ENCODE data around the gene FER. TPM values are rescaled to one million over a fixed set of nuclear protein-coding genes. Genes with fewer than 3 reads are reported as not detected.

Gene FER
- total RNA-seq, 1 donor = 10.7 TPM

DNA sequence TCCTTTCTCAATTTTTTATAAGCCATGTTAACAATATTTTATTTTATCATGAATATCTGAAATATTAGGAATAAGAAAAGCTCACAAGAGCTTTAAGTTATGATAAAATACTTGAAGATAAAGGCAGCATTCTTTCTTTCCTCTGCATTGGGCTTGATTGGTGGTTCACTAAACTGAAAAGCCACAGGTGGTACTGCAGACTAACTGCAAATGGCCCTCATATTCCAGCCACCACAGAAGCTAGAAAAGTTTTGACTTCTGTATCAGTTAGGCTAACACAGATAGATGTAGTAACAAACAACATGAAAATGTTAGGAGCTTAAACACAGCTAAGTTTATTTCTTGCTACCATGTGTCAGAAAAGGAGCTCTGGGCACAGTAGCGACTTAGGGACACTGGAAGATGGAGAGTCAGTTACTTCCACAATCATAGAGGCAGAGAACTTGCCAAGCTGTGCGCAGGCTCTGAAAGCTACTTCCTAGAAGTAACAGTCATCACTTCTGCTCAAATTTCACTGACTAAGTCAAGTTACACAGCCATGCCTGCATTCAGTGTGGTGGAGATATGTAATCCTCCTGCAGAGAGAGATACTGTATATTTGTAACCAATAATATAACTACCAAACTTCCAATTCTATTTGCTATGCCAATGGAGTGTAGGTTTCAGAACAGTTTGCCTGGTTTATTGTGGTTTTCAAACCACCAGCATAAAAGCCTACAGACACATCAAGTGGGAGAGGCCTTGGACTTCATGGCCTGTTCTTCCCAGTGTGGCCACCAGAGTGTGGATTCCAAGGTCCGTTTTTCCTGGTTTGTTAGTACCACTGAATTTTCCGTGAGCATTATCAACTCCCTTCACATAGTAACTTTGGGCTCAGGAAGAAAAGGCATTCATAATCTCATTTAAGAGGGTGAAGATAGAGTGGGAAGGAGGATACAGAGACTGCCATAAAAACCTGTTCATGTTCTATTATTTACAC is 393.8 kb downstream of the FER start:
- H3K4me3 ChIP-seq (ENCODE audit: low read length) = no peak overlapping the region
- no peaks in the 10 kb centered on the region for H3K9me3 ChIP-seq (ENCODE audit: low read depth, low read length)
- no peaks in the 10 kb centered on the region for H3K27me3 ChIP-seq (ENCODE audit: insufficient read depth, low read length)
- H3K4me1 ChIP-seq (ENCODE audit: insufficient read depth, low read length) = no peaks in the 10 kb centered on the region

GRCh38 chr5:109143031-109143430 is 395.3 kb downstream of the FER start:
- Histone ChIP-seq H3K4me3 (ENCODE audit: low read length) (no peak overlapping the region), H3K4me1 (ENCODE audit: insufficient read depth, low read length) (no peaks in the 10 kb centered on the region), H3K27me3 (ENCODE audit: insufficient read depth, low read length) (no peaks in the 10 kb centered on the region), H3K9me3 (ENCODE audit: low read depth, low read length) (no peaks in the 10 kb centered on the region)

DNA sequence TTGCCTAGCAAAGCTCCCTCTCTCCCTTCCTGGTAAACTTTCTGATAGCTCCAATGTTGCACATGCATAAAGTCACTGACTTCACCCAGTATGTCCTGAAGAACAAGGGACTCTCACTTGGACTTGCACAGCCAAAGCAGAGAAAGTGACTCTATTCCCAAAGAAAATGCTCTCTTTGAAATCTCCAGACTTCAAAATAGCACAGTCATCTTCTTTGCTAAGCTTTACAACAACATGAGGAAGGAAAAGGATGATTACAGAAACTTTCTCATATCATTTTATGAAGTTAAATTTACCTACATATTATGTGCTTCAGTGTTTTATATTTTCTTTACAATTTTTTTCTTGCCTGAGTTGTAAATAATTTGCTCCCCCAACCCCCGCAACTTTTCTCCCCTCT is 397.4 kb downstream of the FER start:
- Histone ChIP-seq H3K27me3 (ENCODE audit: insufficient read depth, low read length) (no peaks in the 10 kb centered on the region), H3K4me1 (ENCODE audit: insufficient read depth, low read length) (no peaks in the 10 kb centered on the region), H3K4me3 (ENCODE audit: low read length) (no peak overlapping the region), H3K9me3 (ENCODE audit: low read depth, low read length) (no peaks in the 10 kb centered on the region)

GRCh38 chr5:109146591-109146990 is 398.9 kb downstream of the FER start:
- Histone ChIP-seq H3K27me3 (ENCODE audit: insufficient read depth, low read length) (no peaks in the 10 kb centered on the region), H3K4me3 (ENCODE audit: low read length) (no peak overlapping the region), H3K9me3 (ENCODE audit: low read depth, low read length) (no peaks in the 10 kb centered on the region), H3K4me1 (ENCODE audit: insufficient read depth, low read length) (no peaks in the 10 kb centered on the region)

GRCh38 chr5:109152565-109152964 is 404.9 kb downstream of the FER start:
- no peaks in the 10 kb centered on the region for H3K4me1 ChIP-seq (ENCODE audit: insufficient read depth, low read length)
- no peaks in the 10 kb centered on the region for H3K27me3 ChIP-seq (ENCODE audit: insufficient read depth, low read length)
- H3K9me3 ChIP-seq (ENCODE audit: low read depth, low read length) = no peaks in the 10 kb centered on the region

GRCh38 chr5:109155625-109156024 is 407.9 kb downstream of the FER start:
- H3K4me1 ChIP-seq (ENCODE audit: insufficient read depth, low read length) = no peaks in the 10 kb centered on the region
- H3K27me3 ChIP-seq (ENCODE audit: insufficient read depth, low read length) = no peaks in the 10 kb centered on the region
- no peaks in the 10 kb centered on the region for H3K9me3 ChIP-seq (ENCODE audit: low read depth, low read length)
- no peak overlapping the region for H3K4me3 ChIP-seq (ENCODE audit: low read length)

More at GRCh38 chr5:109152565-109152964, 404.9 kb downstream of the FER start:
- no peak overlapping the region for H3K4me3 ChIP-seq (ENCODE audit: low read length)

- Histone ChIP-seq H3K27me3 (ENCODE audit: insufficient read depth, low read length) (no peaks in the 10 kb centered on the region), H3K4me1 (ENCODE audit: insufficient read depth, low read length) (no peaks in the 10 kb centered on the region)
These were observed 409.2 kb downstream of the FER start for GRCh38 chr5:109156885-109157284.

GRCh38 chr5:109160468-109160867 is 412.8 kb downstream of the FER start:
- Histone ChIP-seq H3K4me3 (ENCODE audit: low read length) (no peak overlapping the region), H3K4me1 (ENCODE audit: insufficient read depth, low read length) (no peaks in the 10 kb centered on the region), H3K9me3 (ENCODE audit: low read depth, low read length) (no peaks in the 10 kb centered on the region), H3K27me3 (ENCODE audit: insufficient read depth, low read length) (no peaks in the 10 kb centered on the region)

More at GRCh38 chr5:109156885-109157284, 409.2 kb downstream of the FER start:
- Histone ChIP-seq H3K4me3 (ENCODE audit: low read length) (no peak overlapping the region), H3K9me3 (ENCODE audit: low read depth, low read length) (no peaks in the 10 kb centered on the region)

GRCh38 chr5:109161914-109162683 is 414.4 kb downstream of the FER start:
- H3K9me3 ChIP-seq (ENCODE audit: low read depth, low read length) = no peaks in the 10 kb centered on the region
- no peaks in the 10 kb centered on the region for H3K27me3 ChIP-seq (ENCODE audit: insufficient read depth, low read length)
- no peak overlapping the region for H3K4me3 ChIP-seq (ENCODE audit: low read length)
- H3K4me1 ChIP-seq (ENCODE audit: insufficient read depth, low read length) = no peaks in the 10 kb centered on the region

GRCh38 chr5:109163336-109163735 is 415.6 kb downstream of the FER start:
- no peak overlapping the region for H3K4me3 ChIP-seq (ENCODE audit: low read length)
- H3K9me3 ChIP-seq (ENCODE audit: low read depth, low read length) = no peaks in the 10 kb centered on the region
- no peaks in the 10 kb centered on the region for H3K27me3 ChIP-seq (ENCODE audit: insufficient read depth, low read length)
- H3K4me1 ChIP-seq (ENCODE audit: insufficient read depth, low read length) = no peaks in the 10 kb centered on the region

GRCh38 chr5:109164001-109164400 is 416.3 kb downstream of the FER start:
- Histone ChIP-seq H3K27me3 (ENCODE audit: insufficient read depth, low read length) (no peaks in the 10 kb centered on the region), H3K9me3 (ENCODE audit: low read depth, low read length) (no peaks in the 10 kb centered on the region), H3K4me3 (ENCODE audit: low read length) (no peak overlapping the region), H3K4me1 (ENCODE audit: insufficient read depth, low read length) (no peaks in the 10 kb centered on the region)

DNA sequence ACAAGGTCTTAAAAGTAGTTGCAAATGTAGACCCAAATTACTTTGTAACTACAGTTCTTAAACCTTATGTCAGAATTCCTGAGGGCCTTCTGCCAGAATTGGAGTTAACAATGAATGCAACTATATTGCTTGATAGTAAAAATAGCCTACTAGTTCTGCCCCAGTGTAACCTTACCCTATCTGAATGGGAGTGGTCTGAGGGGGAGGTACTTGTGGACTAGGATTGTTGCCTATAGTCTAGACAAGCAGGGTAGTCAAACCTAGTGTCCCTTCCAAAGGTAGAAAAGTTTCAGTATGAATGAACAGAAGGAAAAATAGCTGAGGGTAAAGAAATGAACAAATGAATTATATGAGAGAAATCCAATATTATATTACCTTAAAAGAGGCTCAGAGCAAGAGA is 419.9 kb downstream of the FER start:
- H3K27me3 ChIP-seq (ENCODE audit: insufficient read depth, low read length) = no peaks in the 10 kb centered on the region
- no peak overlapping the region for H3K4me3 ChIP-seq (ENCODE audit: low read length)
- H3K4me1 ChIP-seq (ENCODE audit: insufficient read depth, low read length) = no peaks in the 10 kb centered on the region
- H3K9me3 ChIP-seq (ENCODE audit: low read depth, low read length) = no peaks in the 10 kb centered on the region

GRCh38 chr5:109168151-109168550 is 420.5 kb downstream of the FER start:
- H3K4me1 ChIP-seq (ENCODE audit: insufficient read depth, low read length) = no peaks in the 10 kb centered on the region
- H3K4me3 ChIP-seq (ENCODE audit: low read length) = no peak overlapping the region
- no peaks in the 10 kb centered on the region for H3K27me3 ChIP-seq (ENCODE audit: insufficient read depth, low read length)
- no peaks in the 10 kb centered on the region for H3K9me3 ChIP-seq (ENCODE audit: low read depth, low read length)

DNA sequence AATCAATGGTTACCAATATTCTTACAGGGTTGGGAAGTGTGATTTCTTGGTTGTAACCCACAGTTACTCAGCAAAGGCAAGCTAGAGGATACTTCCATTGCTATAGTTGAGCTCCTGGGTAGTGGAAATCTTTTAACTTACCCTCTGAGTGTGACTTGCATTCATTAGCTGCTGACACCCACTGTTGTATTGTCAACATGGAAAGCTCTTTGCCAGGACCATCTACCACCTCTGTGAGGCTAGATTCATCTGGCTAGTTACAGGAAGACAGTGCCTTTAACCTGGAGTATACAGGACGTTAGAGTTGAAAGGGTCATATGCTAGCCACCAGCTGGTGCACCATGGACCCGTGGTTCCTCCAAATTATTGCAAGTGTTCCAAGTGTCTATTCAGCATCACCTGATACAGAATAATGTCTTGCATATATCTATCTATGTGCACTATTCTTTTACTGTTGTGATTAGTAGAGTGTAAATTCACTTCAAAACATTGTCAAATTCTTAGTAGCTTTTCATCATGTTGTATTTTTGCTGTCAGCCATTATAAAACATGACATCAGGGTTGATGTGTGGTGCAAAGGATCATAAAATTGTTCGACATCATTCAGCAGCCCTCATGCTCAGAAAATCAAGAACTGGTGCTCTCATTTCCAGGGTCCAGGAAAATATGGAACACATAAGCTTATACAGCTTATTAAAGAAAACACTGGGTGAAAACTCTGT is 423.1 kb downstream of the FER start:
- H3K4me1 ChIP-seq (ENCODE audit: insufficient read depth, low read length) = no peaks in the 10 kb centered on the region
- no peaks in the 10 kb centered on the region for H3K27me3 ChIP-seq (ENCODE audit: insufficient read depth, low read length)
- no peaks in the 10 kb centered on the region for H3K9me3 ChIP-seq (ENCODE audit: low read depth, low read length)
- no peak overlapping the region for H3K4me3 ChIP-seq (ENCODE audit: low read length)

Data from mononuclear cell (primary cell).